Keratinocyte (primary cell): ENCODE measurements around the gene PTPN18. TPM values are rescaled to one million over a fixed set of nuclear protein-coding genes. Genes with fewer than 3 reads are reported as not detected.

Source experiments
- DNase-seq: peaks from one replicate; pipeline ENCODE4 v3.0.0-alpha.2; 2011; ENCODE audit warnings: low read depth, missing footprints, low spot score
- FAIRE-seq: peaks from 2 replicates; lab custom pipeline; 2011; peaks lifted over from hg19 to GRCh38; lab: Jason Lieb, UNC
- H2AFZ ChIP-seq: 2 replicates; pipeline ENCODE4 v1.6.0; 2012; ENCODE audit warnings: low read length, control low read depth, inconsistent platforms; ENCODE audit not compliant: control insufficient read depth
- H3K27ac ChIP-seq: 2 replicates; pipeline ENCODE4 v1.5.1; 2011; ENCODE audit warnings: low read length; ENCODE audit not compliant: control insufficient read depth, insufficient read depth
- H3K27me3 ChIP-seq: 3 replicates; pipeline ENCODE4 v1.6.0; 2011; ENCODE audit warnings: low read length; ENCODE audit not compliant: control insufficient read depth, insufficient read depth; ENCODE audit errors: extremely low read depth
- H3K36me3 ChIP-seq, 2 experiments: 2 replicates in 1 of 2; 3 replicates in 1 of 2; pipeline ENCODE4 v1.5.1; 2011; ENCODE audit warnings: low read length in 2 of 2, mild to moderate bottlenecking in 1 of 2; ENCODE audit not compliant: control insufficient read depth in 2 of 2, insufficient read depth in 2 of 2; ENCODE audit errors: extremely low read depth in 1 of 2
- H3K4me1 ChIP-seq: 3 replicates; pipeline ENCODE4 v1.5.1; 2011; ENCODE audit warnings: low read length; ENCODE audit not compliant: control insufficient read depth, insufficient read depth; ENCODE audit errors: extremely low read depth
- H3K4me2 ChIP-seq: 3 replicates; pipeline ENCODE4 v1.6.0; 2011; ENCODE audit warnings: low read depth, low read length; ENCODE audit not compliant: control insufficient read depth, insufficient read depth; ENCODE audit errors: extremely low read depth
- H3K4me3 ChIP-seq, 3 experiments: fragments of 200-600 bp in 1 of 3; sonication (generic) in 1 of 3; 2 replicates in 2 of 3; 3 replicates in 1 of 3; pipeline ENCODE4 v1.5.1; 2011 to 2016; ENCODE audit warnings: low read length in 3 of 3, mild to moderate bottlenecking in 3 of 3, control low read depth in 2 of 3, inconsistent platforms in 1 of 3, low read depth in 1 of 3, mixed read lengths in 1 of 3, mixed run types in 1 of 3, moderate library complexity in 1 of 3; ENCODE audit not compliant: control insufficient read depth in 2 of 3, insufficient read depth in 2 of 3; ENCODE audit errors: extremely low read depth in 1 of 3
- H3K79me2 ChIP-seq: 2 replicates; pipeline ENCODE4 v1.6.0; 2012; ENCODE audit warnings: low read length; ENCODE audit not compliant: control insufficient read depth, insufficient read depth
- H3K9ac ChIP-seq: 3 replicates; pipeline ENCODE4 v1.6.0; 2011; ENCODE audit warnings: low read length; ENCODE audit not compliant: control insufficient read depth, insufficient read depth; ENCODE audit errors: extremely low read depth
- H3K9me1 ChIP-seq: 3 replicates; pipeline ENCODE4 v1.6.0; 2011; ENCODE audit warnings: low read length; ENCODE audit not compliant: control insufficient read depth, insufficient read depth; ENCODE audit errors: extremely low read depth
- H3K9me3 ChIP-seq: 2 replicates; pipeline ENCODE4 v1.5.1; 2012; ENCODE audit warnings: low read depth, low read length; ENCODE audit not compliant: control insufficient read depth
- H4K20me1 ChIP-seq: 3 replicates; pipeline ENCODE4 v1.6.0; 2011; ENCODE audit warnings: low read length; ENCODE audit not compliant: control insufficient read depth, insufficient read depth; ENCODE audit errors: extremely low read depth
- CTCF ChIP-seq, 3 experiments: IDR thresholded peaks in 1 of 3; conservative IDR thresholded peaks in 1 of 3; optimal IDR thresholded peaks in 1 of 3; 2 replicates in 2 of 3; 3 replicates in 1 of 3; pipeline versions ENCODE3 to v1.5.1; 2011; ENCODE audit warnings: low read length in 3 of 3, mild to moderate bottlenecking in 3 of 3, moderate library complexity in 2 of 3, control low read depth in 1 of 3, inconsistent platforms in 1 of 3; ENCODE audit not compliant: insufficient read depth in 2 of 3; ENCODE audit errors: extremely low read depth in 1 of 3
- EZH2 ChIP-seq: IDR thresholded peaks from one replicate; pipeline ENCODE4 v1.6.1; 2012; ENCODE audit warnings: inconsistent platforms, mild to moderate bottlenecking, low read length, moderate library complexity
- dilution Hi-C: fragments of 300-500 bp; cut with MboI; formaldehyde crosslinking; loops from one replicate; pipeline ENCODE4 v1.7.0; 2020; ENCODE audit warnings: low sequenced_read_pairs; ENCODE audit not compliant: extremely low pct_ligation_motif_present
- polyA plus RNA-seq, 5 experiments: library from polyadenylated mRNA; depleted of rRNA in 3 of 5; stranded (reverse) in 3 of 5; stranded (forward) in 1 of 5; unstranded in 1 of 5; fragments of >200 nt; gene quantifications; 1 replicate in 1 of 5; 2 replicates in 3 of 5; 3 replicates in 1 of 5; pipeline versions ENCODE4 v1.2.1 to v1.2.3, GENCODE V29; 2011 to 2012; ENCODE audit warnings: missing spikeins in 2 of 5, low read depth in 1 of 5, low replicate concordance in 1 of 5

The PTPN18 gene
- polyA plus RNA-seq, 1 donor (not counting 4 experiments of a cell fraction or from before 2014, with no cell fraction given), result 9.6 TPM

- peak overlapping the region; percentile 65 for H3K4me2 ChIP-seq
These were observed 16.4 kb downstream of the PTPN18 start for GRCh38 chr2:130372055-130372832.

GRCh38 chr2:130372833-130373807 lies 17.3 kb downstream of the PTPN18 start:
- peak overlapping the region; percentile 58 to 68 (median 67) for H3K4me3 ChIP-seq
- H3K9ac ChIP-seq, result peak overlapping the region; percentile 52
- dilution Hi-C loops, result no loop called here
- H3K36me3 ChIP-seq, result peaks cover 0 to 3% of the 10 kb centered on the region in 2 experiments
- no peaks in the 10 kb centered on the region for H3K9me3 ChIP-seq
- peak overlapping the region; percentile 65 for H3K4me2 ChIP-seq
- peak overlapping the region; percentile 96 for H2AFZ ChIP-seq
- no peaks in the 10 kb centered on the region for H3K9me1 ChIP-seq
- H4K20me1 ChIP-seq, result no peaks in the 10 kb centered on the region
- H3K79me2 ChIP-seq, result no peaks in the 10 kb centered on the region
- no peak overlapping the region for H3K27ac ChIP-seq
- TF ChIP-seq CTCF (optimal IDR thresholded peaks at IDR 0.05 in 1 of 3, IDR thresholded peaks at IDR 0.05 in 1 of 3, conservative IDR thresholded peaks at IDR 0.05 in 1 of 3; ENCODE audit: extremely low read depth in 1 of 3, insufficient read depth in 2 of 3, low read length in 3 of 3), result no peak
- no peak for TF ChIP-seq EZH2
- no peaks in the 10 kb centered on the region for H3K27me3 ChIP-seq
- FAIRE-seq (no peak), DNase-seq (no peak)
- peaks cover 3% of the 10 kb centered on the region for H3K4me1 ChIP-seq

More at GRCh38 chr2:130372055-130372832, 16.4 kb downstream of the PTPN18 start:
- FAIRE-seq, result no peak
- dilution Hi-C loops, result no loop called here
- peak overlapping the region; percentile 52 for H3K9ac ChIP-seq
- TF ChIP-seq EZH2, result no peak
- peak; percentile 53 to 79 (median 74) for TF ChIP-seq CTCF (optimal IDR thresholded peaks at IDR 0.05 in 1 of 3, IDR thresholded peaks at IDR 0.05 in 1 of 3, conservative IDR thresholded peaks at IDR 0.05 in 1 of 3; ENCODE audit: extremely low read depth in 1 of 3, insufficient read depth in 2 of 3, low read length in 3 of 3)
- H4K20me1 ChIP-seq, result no peaks in the 10 kb centered on the region
- H3K4me1 ChIP-seq, result peaks cover 3% of the 10 kb centered on the region
- peak; percentile 25 for DNase-seq
- peaks cover 0 to 3% of the 10 kb centered on the region in 2 experiments for H3K36me3 ChIP-seq
- no peaks in the 10 kb centered on the region for H3K9me3 ChIP-seq
- H3K27me3 ChIP-seq, result no peaks in the 10 kb centered on the region
- H3K4me3 ChIP-seq, result peak overlapping the region; percentile 58 to 68 (median 67)
- peak overlapping the region; percentile 96 for H2AFZ ChIP-seq
- H3K9me1 ChIP-seq, result no peaks in the 10 kb centered on the region
- H3K79me2 ChIP-seq, result no peaks in the 10 kb centered on the region
- H3K27ac ChIP-seq, result no peak overlapping the region
